Measurements from ENCODE around the gene NEDD4.

The NEDD4 gene

GRCh38 chr15:55912982-55913381, 80.4 kb downstream of the NEDD4 start:
- Histone ChIP-seq H3K4me1 (no peaks in the 10 kb centered on the region), H3K9ac (no peak overlapping the region), H3K27me3 (no peaks in the 10 kb centered on the region), H3K27ac (no peak overlapping the region), H3K36me3 (peaks cover 0 to 14% (median 0%) of the 10 kb centered on the region in 11 experiments; a peak in 7 of 22 replicates), H3K4me2 (no peak overlapping the region), H3K4me3 (no peak overlapping the region), H4K20me1 (no peaks in the 10 kb centered on the region), H3K9me3 (replicated peaks in 1 of 11) (no peaks in the 10 kb centered on the region)
- no peak for TF ChIP-seq Cebpa-rat (IDR thresholded peaks at IDR 0.05)

GRCh38 chr15:55909036-55909811, 84.2 kb downstream of the NEDD4 start:
- no peaks in the 10 kb centered on the region; a peak in 1 of 22 replicates for H3K36me3 ChIP-seq
- H3K4me3 ChIP-seq: no peak overlapping the region
- TF ChIP-seq Cebpa-rat (IDR thresholded peaks at IDR 0.05): no peak
- H3K4me1 ChIP-seq: no peaks in the 10 kb centered on the region
- H3K4me2 ChIP-seq: no peak overlapping the region
- H3K9me3 ChIP-seq (replicated peaks in 1 of 11): no peaks in the 10 kb centered on the region
- no peak overlapping the region for H3K27ac ChIP-seq
- no peaks in the 10 kb centered on the region for H4K20me1 ChIP-seq
- H3K9ac ChIP-seq: no peak overlapping the region
- H3K27me3 ChIP-seq: no peaks in the 10 kb centered on the region

- TF ChIP-seq Cebpa-rat (IDR thresholded peaks at IDR 0.05): no peak
- no peak overlapping the region for H3K9ac ChIP-seq
- H3K27ac ChIP-seq: no peak overlapping the region
- H3K4me1 ChIP-seq: no peaks in the 10 kb centered on the region
- H3K4me2 ChIP-seq: no peak overlapping the region
- H4K20me1 ChIP-seq: no peaks in the 10 kb centered on the region
- H3K9me3 ChIP-seq (replicated peaks in 1 of 11): no peaks in the 10 kb centered on the region
- H3K36me3 ChIP-seq: no peaks in the 10 kb centered on the region; a peak in 1 of 22 replicates
- no peak overlapping the region for H3K4me3 ChIP-seq
- no peaks in the 10 kb centered on the region for H3K27me3 ChIP-seq
Observed at GRCh38 chr15:55907797-55908196, 85.6 kb downstream of the NEDD4 start.

- Histone ChIP-seq H3K36me3 (no peaks in the 10 kb centered on the region; a peak in 1 of 22 replicates), H3K4me1 (no peaks in the 10 kb centered on the region), H3K9ac (no peak overlapping the region), H3K4me3 (no peak overlapping the region), H3K9me3 (replicated peaks in 1 of 11) (no peaks in the 10 kb centered on the region), H3K27ac (no peak overlapping the region), H4K20me1 (no peaks in the 10 kb centered on the region), H3K27me3 (no peaks in the 10 kb centered on the region), H3K4me2 (no peak overlapping the region)
- no peak for TF ChIP-seq Cebpa-rat (IDR thresholded peaks at IDR 0.05)
Observed at GRCh38 chr15:55902981-55903380, 90.4 kb downstream of the NEDD4 start.

GRCh38 chr15:55900019-55900418, 93.4 kb downstream of the NEDD4 start:
- TF ChIP-seq Cebpa-rat (IDR thresholded peaks at IDR 0.05): no peak
- no peak overlapping the region for H3K4me2 ChIP-seq
- peaks cover 0 to 11% (median 0%) of the 10 kb centered on the region in 10 experiments; a peak in 2 of 20 replicates for H3K4me1 ChIP-seq
- no peak overlapping the region for H3K9ac ChIP-seq
- H3K27ac ChIP-seq: no peak overlapping the region
- H3K36me3 ChIP-seq: no peaks in the 10 kb centered on the region; a peak in 1 of 22 replicates
- H4K20me1 ChIP-seq: no peaks in the 10 kb centered on the region
- no peaks in the 10 kb centered on the region for H3K27me3 ChIP-seq
- no peak overlapping the region for H3K4me3 ChIP-seq
- no peaks in the 10 kb centered on the region for H3K9me3 ChIP-seq (replicated peaks in 1 of 11)

- Histone ChIP-seq H3K4me3 (no peak overlapping the region), H3K27ac (no peak overlapping the region), H3K9me3 (replicated peaks in 1 of 11) (no peaks in the 10 kb centered on the region), H3K36me3 (no peaks in the 10 kb centered on the region; a peak in 1 of 22 replicates), H3K4me1 (peaks cover 0 to 15% (median 0%) of the 10 kb centered on the region in 10 experiments; a peak in 2 of 20 replicates), H3K9ac (no peak overlapping the region), H3K4me2 (no peak overlapping the region), H4K20me1 (no peaks in the 10 kb centered on the region), H3K27me3 (no peaks in the 10 kb centered on the region)
- TF ChIP-seq Cebpa-rat (IDR thresholded peaks at IDR 0.05): no peak
Observed at GRCh38 chr15:55899537-55899936, 93.9 kb downstream of the NEDD4 start.

- no peak overlapping the region for H3K27ac ChIP-seq
Observed at GRCh38 chr15:55897560-55898336, 95.7 kb downstream of the NEDD4 start.

GRCh38 chr15:55894399-55894965, 98.9 kb downstream of the NEDD4 start:
- Histone ChIP-seq H3K4me2 (no peak overlapping the region), H4K20me1 (no peaks in the 10 kb centered on the region), H3K4me1 (peaks cover 0 to 22% (median 0%) of the 10 kb centered on the region in 10 experiments; a peak in 2 of 20 replicates), H3K4me3 (no peak overlapping the region), H3K9me3 (replicated peaks in 1 of 11) (0 out of 22 replicates have a peak, but pooled peaks cover 0 to under 1% (median 0%) of the 10 kb centered on the region in 11 experiments), H3K9ac (no peak overlapping the region), H3K27ac (no peak overlapping the region), H3K36me3 (no peaks in the 10 kb centered on the region), H3K27me3 (no peaks in the 10 kb centered on the region)
- no peak for TF ChIP-seq Cebpa-rat (IDR thresholded peaks at IDR 0.05)

More at GRCh38 chr15:55897560-55898336, 95.7 kb downstream of the NEDD4 start:
- H4K20me1 ChIP-seq: no peaks in the 10 kb centered on the region
- no peak overlapping the region for H3K9ac ChIP-seq
- H3K27me3 ChIP-seq: no peaks in the 10 kb centered on the region
- H3K4me1 ChIP-seq: peaks cover 0 to 22% (median 0%) of the 10 kb centered on the region in 10 experiments; a peak in 2 of 20 replicates
- no peak for TF ChIP-seq Cebpa-rat (IDR thresholded peaks at IDR 0.05)
- no peaks in the 10 kb centered on the region for H3K9me3 ChIP-seq (replicated peaks in 1 of 11)
- no peaks in the 10 kb centered on the region for H3K36me3 ChIP-seq
- H3K4me2 ChIP-seq: no peak overlapping the region
- H3K4me3 ChIP-seq: no peak overlapping the region

GRCh38 chr15:55893852-55894251, 99.6 kb downstream of the NEDD4 start:
- no peaks in the 10 kb centered on the region for H3K27me3 ChIP-seq
- no peak for TF ChIP-seq Cebpa-rat (IDR thresholded peaks at IDR 0.05)
- H3K9ac ChIP-seq: no peak overlapping the region
- no peaks in the 10 kb centered on the region for H3K36me3 ChIP-seq
- H3K27ac ChIP-seq: no peak overlapping the region
- H3K4me3 ChIP-seq: no peak overlapping the region
- peaks cover 0 to 22% (median 0%) of the 10 kb centered on the region in 10 experiments; a peak in 2 of 20 replicates for H3K4me1 ChIP-seq
- no peak overlapping the region for H3K4me2 ChIP-seq
- H3K9me3 ChIP-seq (replicated peaks in 1 of 11): peaks cover 0 to 6% (median 3%) of the 10 kb centered on the region in 11 experiments; a peak in 13 of 22 replicates
- no peaks in the 10 kb centered on the region for H4K20me1 ChIP-seq

Data from BLaER1 treated with 17β-estradiol and CSF1 and Interleukin-3, amounts not matched to agents 10 nM and 100 nM (cell line).